ENCODE data around the gene KCNK17. TPM values are rescaled to one million over a fixed set of nuclear protein-coding genes. Genes with fewer than 3 reads are reported as not detected.

Gene KCNK17
- total and polyA plus RNA-seq, 8 donors = 0.15 to 1.1 (median 0.57) TPM; not detected in 4

GRCh38 chr6:39348740-39349139, 34.5 kb upstream of the KCNK17 start:
- H3K27me3 ChIP-seq = no peaks in the 10 kb centered on the region
- no peaks in the 10 kb centered on the region for H3K4me1 ChIP-seq
- DNase-seq = no peak
- intact Hi-C loops (cut with DNase I; ENCODE audit: low total_unique reads) = loop anchor here (10.0 kb wide), 1 partner anchor 546 kb away; no protein-coding TSS in a partner anchor
- no peaks in the 10 kb centered on the region for H3K36me3 ChIP-seq
- TF ChIP-seq POLR2AphosphoS5 (IDR thresholded peaks at IDR 0.05) (no peak), POLR2A (IDR thresholded peaks at IDR 0.05) (no peak), CTCF (IDR thresholded peaks at IDR 0.05) (no peak), EP300 (IDR thresholded peaks at IDR 0.05) (no peak)
- WGBS, 5 donors = 92 to 95% (median 93%) methylated on average over 15 of the region's 15 CpGs
- H3K9me3 ChIP-seq = no peaks in the 10 kb centered on the region
- H3K27ac ChIP-seq = no peak overlapping the region
- H3K4me3 ChIP-seq = no peak overlapping the region

GRCh38 chr6:39347906-39348585, 33.8 kb upstream of the KCNK17 start:
- Histone ChIP-seq H3K4me3 (no peak overlapping the region), H3K27ac (no peak overlapping the region), H3K4me1 (peaks cover 0 to 6% (median 0%) of the 10 kb centered on the region in 4 donors), H3K27me3 (no peaks in the 10 kb centered on the region), H3K36me3 (no peaks in the 10 kb centered on the region), H3K9me3 (no peaks in the 10 kb centered on the region)
- intact Hi-C loops (cut with DNase I; ENCODE audit: low total_unique reads) = loop anchor here (10.0 kb wide), 1 partner anchor 547 kb away; no protein-coding TSS in a partner anchor
- TF ChIP-seq CTCF (IDR thresholded peaks at IDR 0.05) (peak in 5 of 7 experiments; percentile 52 to 90 (median 83)), POLR2A (IDR thresholded peaks at IDR 0.05) (no peak)
- WGBS, 5 donors = 36 to 47% (median 38%) methylated on average over 8 to 9 of the region's 9 CpGs
- peak; percentile 72 to 88 for DNase-seq

GRCh38 chr6:39347206-39347605, 33.0 kb upstream of the KCNK17 start:
- DNase-seq = no peak
- Histone ChIP-seq H3K4me3 (no peak overlapping the region), H3K4me1 (peaks cover 0 to 10% (median 4%) of the 10 kb centered on the region in 4 donors), H3K27me3 (no peaks in the 10 kb centered on the region), H3K27ac (no peak overlapping the region), H3K36me3 (no peaks in the 10 kb centered on the region), H3K9me3 (no peaks in the 10 kb centered on the region)
- intact Hi-C loops (cut with DNase I; ENCODE audit: low total_unique reads) = loop anchor here (10.0 kb wide), 1 partner anchor 548 kb away; no protein-coding TSS in a partner anchor
- WGBS, 5 donors = 83 to 97% (median 92%) methylated on average over 4 to 6 of the region's 6 CpGs
- TF ChIP-seq POLR2A (IDR thresholded peaks at IDR 0.05) (no peak), EP300 (IDR thresholded peaks at IDR 0.05) (no peak), CTCF (IDR thresholded peaks at IDR 0.05) (no peak)

GRCh38 chr6:39344821-39345280, 30.6 kb upstream of the KCNK17 start:
- DNase-seq = peak in 1 of 2 donors; percentile 43
- no peak for TF ChIP-seq EP300 (IDR thresholded peaks at IDR 0.05)
- TF ChIP-seq POLR2AphosphoS5 (IDR thresholded peaks at IDR 0.05) = no peak
- no peak for TF ChIP-seq CTCF (IDR thresholded peaks at IDR 0.05)
- no peak for TF ChIP-seq POLR2A (IDR thresholded peaks at IDR 0.05)
- Histone ChIP-seq H3K27ac (no peak overlapping the region), H3K4me3 (no peak overlapping the region), H3K27me3 (no peaks in the 10 kb centered on the region), H3K9me3 (no peaks in the 10 kb centered on the region), H3K36me3 (no peaks in the 10 kb centered on the region), H3K4me1 (peaks cover 7 to 19% (median 14%) of the 10 kb centered on the region in 4 donors)
- intact Hi-C loops (cut with DNase I; ENCODE audit: low total_unique reads) = loop anchor here (10.0 kb wide), 1 partner anchor 550 kb away; no protein-coding TSS in a partner anchor
- 56 to 70% (median 62%) methylated on average over 7 of the region's 7 CpGs for WGBS, 5 donors

All from stomach (tissue), 9 donors.